ENCODE results near the gene C1orf21.
A peak's percentile ranks its signal among the peaks of the same experiment; 100 is the strongest.

- TF ChIP-seq POLR2A (IDR thresholded peaks at IDR 0.05) (no peak), CTCF (IDR thresholded peaks at IDR 0.05 in 4 of 5, conservative IDR thresholded peaks at IDR 0.05 in 1 of 5) (peak in 1 of 5 experiments; percentile 14)
Measured at GRCh38 chr1:184596950-184597645, 210.3 kb downstream of the C1orf21 start.

Data from gastrocnemius medialis (tissue), 4 donors.